Liver (tissue), 3 donors: ENCODE results near the gene MATN4.

Source experiments
- CTCF ChIP-seq: fragments of 150-350 bp; IDR thresholded peaks from 2 replicates; pipeline ENCODE4 v1.5.1; 2017; ENCODE audit warnings: improper control_type of control experiment, low read depth, low read length; ENCODE audit not compliant: missing input control
- EGR1 ChIP-seq, 2 donors: IDR thresholded peaks; 2 replicates each; pipeline ENCODE4 v1.6.1; 2016 to 2018; ENCODE audit warnings: antibody characterized with exemption in 2 of 2, low read depth in 2 of 2
- GABPA ChIP-seq, 2 donors: IDR thresholded peaks in 1 of 2; conservative IDR thresholded peaks in 1 of 2; 2 replicates each; pipeline ENCODE4 v1.6.1; 2016; ENCODE audit warnings: antibody characterized with exemption in 2 of 2, mild to moderate bottlenecking in 1 of 2, moderate library complexity in 1 of 2
- REST ChIP-seq: IDR thresholded peaks from 2 replicates; pipeline ENCODE4 v1.6.1; 2016; ENCODE audit warnings: antibody characterized with exemption, mild to moderate bottlenecking
- SP1 ChIP-seq: IDR thresholded peaks from 2 replicates; pipeline ENCODE4 v1.6.1; 2018; ENCODE audit warnings: antibody characterized with exemption, mild to moderate bottlenecking
- TAF1 ChIP-seq: conservative IDR thresholded peaks from 2 replicates; pipeline ENCODE4 v1.6.1; 2016; ENCODE audit warnings: antibody characterized with exemption, mild to moderate bottlenecking
- YY1 ChIP-seq: IDR thresholded peaks from 2 replicates; pipeline ENCODE4 v1.6.1; 2016; ENCODE audit warnings: antibody characterized with exemption, mild to moderate bottlenecking
- TF ChIP-seq, protein P1 (sequence below): IDR thresholded peaks from 2 replicates; pipeline ENCODE4 v1.6.1; 2016; ENCODE audit warnings: antibody characterized with exemption
- TF ChIP-seq, protein P2 (sequence below): IDR thresholded peaks from 2 replicates; pipeline ENCODE4 v1.6.1; 2016; ENCODE audit warnings: antibody characterized with exemption
- donor health status: healthy.
- donor health status: healthy.

DNA sequence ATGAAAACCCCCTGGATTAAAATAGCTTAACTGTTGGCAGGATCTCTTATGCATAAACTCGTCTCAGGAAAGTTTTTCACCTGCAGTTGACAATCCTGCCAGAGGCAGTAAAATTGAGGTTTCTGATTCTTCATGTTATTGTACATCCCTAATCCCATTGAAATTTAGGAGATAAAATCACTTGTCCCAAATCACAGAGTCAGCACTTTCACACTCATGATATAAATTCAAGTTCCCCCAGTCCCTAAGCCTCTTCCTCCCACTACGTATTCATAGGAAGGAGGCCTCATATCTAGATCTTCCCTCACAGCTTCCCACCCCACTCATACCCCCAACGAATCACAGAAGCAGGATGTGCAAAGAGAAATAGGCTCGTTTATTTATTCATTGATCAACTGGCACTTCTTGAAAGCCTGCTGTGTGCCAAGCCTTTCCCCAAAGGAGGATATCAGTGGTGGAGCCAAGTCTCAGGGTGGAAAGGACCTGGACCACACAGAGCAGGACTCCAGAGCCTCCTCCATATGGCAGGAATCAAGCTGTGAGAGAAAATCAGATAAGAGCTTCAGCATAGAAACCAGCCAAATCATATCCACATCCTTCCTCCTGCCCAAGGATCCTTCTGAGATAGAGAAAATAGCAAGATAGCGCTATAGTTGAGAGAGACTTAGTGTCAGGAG, 56.1 kb downstream of the MATN4 start:
- TF ChIP-seq YY1 (no peak), CTCF (no peak), REST (no peak), TAF1 (no peak), EGR1 (IDR thresholded peaks at IDR 0.05; ENCODE audit: low read depth in 2 of 2) (no peak), SP1 (no peak), GABPA (IDR thresholded peaks at IDR 0.05 in 1 of 2, conservative IDR thresholded peaks at IDR 0.05 in 1 of 2) (no peak)
- TF ChIP-seq, protein P1, sequence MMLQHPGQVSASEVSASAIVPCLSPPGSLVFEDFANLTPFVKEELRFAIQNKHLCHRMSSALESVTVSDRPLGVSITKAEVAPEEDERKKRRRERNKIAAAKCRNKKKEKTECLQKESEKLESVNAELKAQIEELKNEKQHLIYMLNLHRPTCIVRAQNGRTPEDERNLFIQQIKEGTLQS = no peak
- TF ChIP-seq, protein P2, sequence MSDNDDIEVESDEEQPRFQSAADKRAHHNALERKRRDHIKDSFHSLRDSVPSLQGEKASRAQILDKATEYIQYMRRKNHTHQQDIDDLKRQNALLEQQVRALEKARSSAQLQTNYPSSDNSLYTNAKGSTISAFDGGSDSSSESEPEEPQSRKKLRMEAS = no peak
